Left lobe of liver (tissue), 2 donors: Measurements from ENCODE around the gene DES. TPM values are rescaled to one million over a fixed set of nuclear protein-coding genes. Genes with fewer than 3 reads are reported as not detected.

Experiments used
- ATAC-seq: fragments of 200-7000 bp; cut with Tn5 transposase; one replicate; pipeline ENCODE4 v1.9.1; 2020; ENCODE audit warnings: mild to moderate bottlenecking, moderate library complexity
- DNase-seq: peaks from one replicate; pipeline ENCODE4 v3.0.0-alpha.2; 2020; ENCODE audit warnings: low spot score
- total RNA-seq: library from RNA; stranded (reverse); gene quantifications from one replicate; pipeline ENCODE4 v1.2.1, GENCODE V29; 2021
- donor health status: DM: no; HTN: no; CAD: no; lungs with moderate emphysema.
- donor health status: DM: no; HTN: yes; CAD: no.

Gene DES
- total RNA-seq, 1 donor from 2014 or later, result 1.8 TPM

GRCh38 chr2:219452361-219453317, 34.5 kb downstream of the DES start:
- DNase-seq, result no peak
- ATAC-seq, result no peak

- ATAC-seq, result no peak
- DNase-seq, result no peak
Measured at GRCh38 chr2:219453671-219454590, 35.8 kb downstream of the DES start.

- DNase-seq, result no peak
- ATAC-seq, result no peak
Measured at GRCh38 chr2:219455581-219455980, 37.4 kb downstream of the DES start.

- DNase-seq (no peak), ATAC-seq (peak; percentile 36)
Measured at GRCh38 chr2:219457784-219458369, 39.7 kb downstream of the DES start.

- ATAC-seq, result no peak
- no peak for DNase-seq
Measured at GRCh38 chr2:219458996-219459395, 40.8 kb downstream of the DES start.

GRCh38 chr2:219459460-219460311, 41.5 kb downstream of the DES start:
- ATAC-seq, result peak; percentile 94
- peak; percentile 61 for DNase-seq

GRCh38 chr2:219460424-219460926, 42.3 kb downstream of the DES start:
- DNase-seq (no peak), ATAC-seq (no peak)

GRCh38 chr2:219461047-219461514, 42.9 kb downstream of the DES start:
- ATAC-seq (no peak), DNase-seq (no peak)

GRCh38 chr2:219461669-219462068, 43.5 kb downstream of the DES start:
- DNase-seq (no peak), ATAC-seq (no peak)

- no peak for ATAC-seq
- no peak for DNase-seq
Measured at GRCh38 chr2:219462349-219462748, 44.2 kb downstream of the DES start.

GRCh38 chr2:219464286-219465032, 46.3 kb downstream of the DES start:
- no peak for DNase-seq
- ATAC-seq, result no peak

- ATAC-seq (no peak), DNase-seq (no peak)
Measured at GRCh38 chr2:219465659-219466561, 47.7 kb downstream of the DES start.

GRCh38 chr2:219466816-219467735, 48.9 kb downstream of the DES start:
- no peak for ATAC-seq
- no peak for DNase-seq

GRCh38 chr2:219467736-219468075, 49.5 kb downstream of the DES start:
- DNase-seq (no peak), ATAC-seq (no peak)

GRCh38 chr2:219468410-219469185, 50.4 kb downstream of the DES start:
- ATAC-seq (no peak), DNase-seq (no peak)

GRCh38 chr2:219469186-219469724, 51.1 kb downstream of the DES start:
- DNase-seq, result no peak
- no peak for ATAC-seq
